HG02610 (cell line): Measurements from ENCODE around the gene ICAM3.
A peak's percentile ranks its signal among the peaks of the same experiment; 100 is the strongest.
"Not testable (repeated sequence)": the region's sequence is repeated elsewhere in the genome, so short reads cannot be mapped to it uniquely, and the experiment has no call there.

Experiments
- ATAC-seq: cut with Tn5 transposase; IDR thresholded peaks from one replicate; pipeline ENCODE4 v1.9.1; 2021; ENCODE audit warnings: mild to moderate bottlenecking, moderate library complexity; ENCODE audit not compliant: unreplicated experiment

ICAM3 gene

DNA sequence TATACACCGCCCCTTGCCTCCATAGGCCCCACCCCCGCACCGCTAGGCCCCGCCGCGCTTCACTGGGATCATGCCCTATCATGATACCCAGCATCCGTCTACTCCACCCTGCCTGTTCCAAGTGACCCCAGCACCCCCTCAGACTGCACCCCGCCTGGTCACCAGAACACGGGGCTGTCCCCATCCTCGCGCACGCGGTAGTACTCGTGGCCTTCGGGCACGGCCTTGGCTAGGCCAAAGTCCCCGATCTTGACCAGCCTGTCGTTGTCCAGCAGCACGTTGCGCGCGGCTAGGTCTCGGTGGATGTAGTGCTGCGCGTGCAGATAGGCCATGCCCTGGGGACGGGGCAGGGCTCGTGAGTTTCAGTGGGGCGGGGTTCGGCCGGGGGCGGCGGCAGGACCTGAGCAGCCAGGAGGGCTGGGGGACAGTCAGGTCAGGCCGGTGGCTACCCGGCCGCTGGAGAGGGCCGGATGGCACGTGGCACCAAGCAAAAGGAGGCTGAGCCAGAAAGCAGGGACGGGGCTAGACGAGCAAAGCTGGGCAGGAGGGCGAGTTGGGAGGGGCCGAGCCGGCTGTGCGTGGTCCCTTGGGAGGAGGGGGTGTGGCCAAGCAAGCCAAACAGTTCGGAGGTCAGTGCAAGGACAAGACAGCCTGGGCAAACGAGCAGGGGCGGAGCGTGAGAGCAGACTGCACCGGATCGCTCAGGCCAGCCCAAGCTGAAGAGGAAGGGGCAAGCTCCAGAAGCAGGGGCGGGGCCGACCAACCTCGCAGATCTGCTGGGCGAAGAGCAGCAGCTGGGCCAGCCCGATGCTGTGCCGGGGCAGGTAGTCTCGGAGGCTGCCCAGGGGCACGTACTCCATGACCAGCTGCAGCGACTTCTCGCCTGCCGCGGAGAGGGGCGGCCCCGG, 13.6 kb upstream of the ICAM3 start:
- ATAC-seq = no peak

DNA sequence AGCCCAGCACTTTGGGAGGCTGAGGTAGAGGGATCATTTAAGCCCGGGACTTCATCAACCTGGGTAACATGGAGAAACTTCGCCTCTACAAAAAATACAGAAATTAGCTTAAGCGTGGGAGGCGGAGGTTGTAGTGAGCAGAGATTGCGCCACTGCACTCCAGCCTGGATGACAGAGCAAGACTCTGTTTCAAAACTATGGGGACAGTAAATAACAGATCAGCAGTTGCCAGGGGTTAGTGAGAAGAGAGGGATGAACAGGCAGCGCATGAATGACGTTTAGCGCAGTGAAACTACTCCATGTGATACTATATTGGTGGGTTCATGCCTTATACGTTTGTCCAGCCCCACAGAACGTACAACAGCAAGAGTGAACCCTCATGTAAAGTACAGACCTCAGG, 7.1 kb upstream of the ICAM3 start:
- no peak for ATAC-seq

DNA sequence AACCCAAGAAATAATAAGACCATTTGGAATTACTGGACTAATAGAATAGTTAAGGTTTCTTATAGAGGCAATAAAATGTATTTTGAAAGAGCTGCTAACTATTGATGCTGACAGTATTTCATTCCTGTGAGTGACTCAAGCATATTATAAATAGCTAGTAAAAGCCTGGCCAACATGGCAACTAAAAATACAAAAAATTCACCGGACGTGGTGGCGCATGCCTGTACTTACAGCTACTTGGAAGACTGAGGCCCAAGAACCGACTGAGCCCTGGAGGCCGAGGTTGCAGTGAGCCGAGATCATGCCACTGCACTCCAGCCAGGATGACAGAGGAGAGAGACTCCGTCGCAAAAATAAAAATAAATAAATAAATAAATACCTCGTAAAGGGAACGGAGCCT, 5.4 kb upstream of the ICAM3 start:
- ATAC-seq = no peak

DNA sequence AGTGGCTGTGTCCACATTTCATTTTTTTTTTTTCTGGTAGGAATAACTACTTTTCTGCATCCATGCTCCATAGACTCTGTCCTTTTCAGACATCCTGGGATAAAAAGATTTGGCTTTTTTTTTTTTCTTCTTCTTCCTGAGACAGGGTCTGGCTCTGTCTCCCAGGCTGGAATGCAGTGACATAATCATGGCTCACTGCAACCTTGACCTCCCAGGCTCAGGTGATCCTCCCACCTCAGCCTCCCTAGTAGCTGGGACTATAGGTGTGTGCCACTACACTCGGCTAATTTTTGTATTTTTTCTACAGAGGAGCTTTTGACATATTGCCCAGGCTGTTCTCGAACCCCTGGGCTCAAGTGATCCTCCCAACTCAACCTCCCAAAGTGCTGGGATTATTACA, 4.1 kb upstream of the ICAM3 start:
- ATAC-seq = no peak

DNA sequence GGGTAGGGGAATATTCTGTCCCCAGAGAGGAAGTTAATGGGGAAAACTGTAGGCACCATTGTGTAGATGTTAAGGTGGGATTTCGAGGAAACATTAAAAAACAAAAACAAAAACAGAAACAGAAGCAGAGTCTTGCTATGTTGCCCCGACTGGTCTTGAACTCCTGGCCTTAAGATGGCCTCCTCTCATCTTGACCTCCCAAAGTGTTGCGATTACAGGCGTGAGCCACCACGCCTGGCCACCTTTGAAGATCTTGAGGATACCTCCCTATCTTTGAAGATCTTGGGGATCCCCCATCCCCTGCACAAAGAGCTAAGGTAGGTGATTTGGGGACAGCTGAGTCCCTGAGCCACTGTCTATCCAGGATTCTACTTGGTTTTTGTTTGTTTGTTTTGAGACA, 553 bp upstream of the ICAM3 start:
- ATAC-seq = no peak

DNA sequence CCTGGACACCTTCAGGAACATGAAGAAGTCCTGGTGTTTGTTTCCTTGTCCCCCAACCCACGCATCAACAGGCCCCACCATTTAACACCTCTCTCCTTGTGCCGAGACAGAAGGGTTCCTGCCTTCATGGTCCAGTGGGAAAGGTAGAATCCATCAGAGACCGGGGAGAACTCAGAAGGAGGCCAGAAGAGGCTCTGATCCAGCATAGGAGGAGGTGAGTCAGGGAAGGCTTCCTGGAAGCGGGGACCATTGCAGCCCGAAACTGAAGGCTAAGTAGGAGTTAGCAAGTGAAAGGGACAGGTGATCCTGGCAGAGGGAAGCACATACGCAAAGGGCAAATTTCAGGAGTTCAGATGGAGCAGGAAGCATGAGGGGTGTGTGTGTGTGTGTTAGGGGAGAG, 484 bp downstream of the ICAM3 start:
- ATAC-seq = no peak

DNA sequence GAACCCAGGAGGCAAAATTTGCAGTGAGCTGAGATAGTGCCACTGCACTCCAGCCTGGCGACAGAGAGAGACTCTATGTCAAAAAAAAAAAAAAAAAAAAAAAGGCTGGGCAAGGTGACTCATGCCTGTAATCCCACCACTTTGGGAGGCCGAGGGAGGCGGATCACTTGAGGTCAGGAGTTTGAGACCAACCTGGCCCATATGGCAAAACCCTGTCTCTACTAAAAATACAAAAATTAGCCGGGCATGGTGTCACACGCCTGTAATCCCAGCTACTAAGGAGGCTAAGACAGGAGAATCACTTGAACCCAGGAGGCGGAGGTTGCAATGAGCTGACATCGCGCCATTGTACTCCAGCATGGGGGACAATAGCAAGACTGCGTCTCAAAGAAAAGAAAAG, 2.7 kb downstream of the ICAM3 start:
- ATAC-seq = not testable (repeated sequence)

DNA sequence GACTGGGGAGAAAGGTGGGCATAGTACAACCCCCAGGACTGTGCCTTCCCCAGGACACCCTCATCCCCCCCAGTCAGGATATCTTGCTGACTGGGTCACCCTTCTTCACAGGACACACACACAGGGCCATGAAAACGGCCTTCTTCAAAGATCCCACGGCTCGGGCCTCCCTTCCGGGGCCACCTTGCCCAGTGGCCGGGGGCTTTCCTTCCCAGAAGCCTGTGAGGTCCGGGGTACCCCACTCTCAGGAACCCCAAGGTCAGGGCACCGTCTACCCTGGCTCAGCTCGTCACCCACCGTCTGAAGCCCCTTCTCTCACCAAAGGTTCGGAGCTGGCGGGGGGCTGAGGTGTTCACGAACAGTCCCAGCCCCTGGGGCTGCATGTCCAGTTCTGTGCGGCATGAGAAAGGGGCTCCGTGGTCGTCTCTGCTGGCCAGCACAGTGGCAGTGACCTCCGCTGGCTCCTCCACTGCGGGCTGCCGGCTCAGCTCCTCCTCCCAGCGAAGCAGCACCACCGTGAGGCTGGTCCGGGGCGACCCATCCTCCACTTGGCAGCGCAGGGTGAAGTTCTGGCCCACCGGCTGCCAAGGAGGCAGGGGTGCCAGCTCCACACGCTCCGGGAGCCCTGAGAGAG, 4.0 kb downstream of the ICAM3 start:
- no peak for ATAC-seq

DNA sequence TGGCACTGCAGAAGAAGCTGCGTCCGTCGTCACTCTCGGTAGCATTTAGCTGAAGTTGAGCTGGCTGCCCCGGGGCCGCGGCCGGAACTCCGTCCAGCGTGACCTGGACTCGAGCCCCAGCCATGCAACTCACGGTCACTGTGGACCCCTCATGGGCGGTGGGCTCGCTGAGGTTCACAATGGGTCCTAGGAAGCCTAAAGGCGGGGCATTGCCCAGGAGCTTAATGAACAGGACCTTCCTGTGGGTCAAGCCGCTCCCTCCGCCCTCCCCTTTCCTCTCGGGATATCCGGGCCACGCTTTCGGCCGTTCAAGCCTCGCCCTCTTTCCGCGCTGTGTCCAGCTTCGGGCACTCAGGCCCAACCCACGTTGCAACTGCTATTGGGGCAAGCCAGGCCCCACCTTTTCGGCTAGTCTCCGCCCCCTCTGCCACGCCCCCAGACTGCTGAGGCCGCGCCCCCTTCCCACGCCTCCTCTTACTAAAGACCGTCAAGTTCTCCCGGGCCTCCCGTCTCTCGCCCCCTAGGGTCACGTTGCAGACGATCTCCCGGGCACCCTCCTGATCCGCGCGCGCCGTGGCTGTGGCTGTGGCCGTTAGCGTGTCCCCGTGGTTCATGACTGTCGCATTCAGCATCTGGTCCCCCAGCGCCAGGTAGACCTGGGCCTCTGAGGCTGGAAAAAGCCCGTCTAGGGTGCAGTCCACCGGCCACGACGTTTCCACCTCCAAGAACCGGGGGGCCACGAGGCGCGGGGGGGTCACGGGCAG, 4.7 kb downstream of the ICAM3 start:
- no peak for ATAC-seq

DNA sequence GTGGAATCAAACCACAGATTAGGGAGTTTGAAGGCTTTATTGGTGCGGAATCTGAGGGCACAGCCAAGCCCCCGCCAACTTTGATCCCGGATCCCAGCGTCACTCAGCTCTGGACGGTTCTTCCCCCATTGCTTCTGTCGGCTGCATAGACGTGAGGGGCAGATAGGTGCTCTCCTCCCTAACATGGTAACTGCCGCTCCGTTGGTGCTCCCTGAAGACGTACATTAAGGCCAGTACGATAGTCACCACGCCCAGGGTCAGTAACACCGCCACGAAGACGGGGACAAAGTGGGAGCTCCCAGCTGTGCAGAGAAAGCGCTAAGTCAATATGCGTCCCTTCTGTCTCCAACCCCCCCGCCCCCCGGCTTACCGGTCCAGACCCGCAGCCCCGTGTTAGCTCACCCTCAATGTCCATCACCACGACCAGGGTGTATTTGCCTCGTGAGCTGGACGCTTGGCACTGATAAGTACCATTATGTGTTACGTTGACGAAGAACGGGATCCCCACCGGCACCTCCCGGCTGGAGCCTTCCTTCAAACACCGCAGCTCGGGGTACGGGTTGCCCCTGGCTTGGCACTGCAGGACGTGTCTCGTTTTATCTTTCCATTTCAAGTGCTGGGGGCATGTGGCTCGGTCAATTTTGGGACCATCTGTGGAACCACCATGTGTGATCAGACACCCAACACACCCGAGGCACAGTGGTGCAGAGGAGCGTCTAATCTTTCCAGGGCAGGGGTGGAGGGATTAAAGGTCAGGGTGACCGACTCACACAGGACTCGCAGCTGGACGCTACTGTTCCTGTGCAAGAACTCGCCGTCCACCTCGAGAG, 5.5 kb downstream of the ICAM3 start:
- ATAC-seq = no peak

DNA sequence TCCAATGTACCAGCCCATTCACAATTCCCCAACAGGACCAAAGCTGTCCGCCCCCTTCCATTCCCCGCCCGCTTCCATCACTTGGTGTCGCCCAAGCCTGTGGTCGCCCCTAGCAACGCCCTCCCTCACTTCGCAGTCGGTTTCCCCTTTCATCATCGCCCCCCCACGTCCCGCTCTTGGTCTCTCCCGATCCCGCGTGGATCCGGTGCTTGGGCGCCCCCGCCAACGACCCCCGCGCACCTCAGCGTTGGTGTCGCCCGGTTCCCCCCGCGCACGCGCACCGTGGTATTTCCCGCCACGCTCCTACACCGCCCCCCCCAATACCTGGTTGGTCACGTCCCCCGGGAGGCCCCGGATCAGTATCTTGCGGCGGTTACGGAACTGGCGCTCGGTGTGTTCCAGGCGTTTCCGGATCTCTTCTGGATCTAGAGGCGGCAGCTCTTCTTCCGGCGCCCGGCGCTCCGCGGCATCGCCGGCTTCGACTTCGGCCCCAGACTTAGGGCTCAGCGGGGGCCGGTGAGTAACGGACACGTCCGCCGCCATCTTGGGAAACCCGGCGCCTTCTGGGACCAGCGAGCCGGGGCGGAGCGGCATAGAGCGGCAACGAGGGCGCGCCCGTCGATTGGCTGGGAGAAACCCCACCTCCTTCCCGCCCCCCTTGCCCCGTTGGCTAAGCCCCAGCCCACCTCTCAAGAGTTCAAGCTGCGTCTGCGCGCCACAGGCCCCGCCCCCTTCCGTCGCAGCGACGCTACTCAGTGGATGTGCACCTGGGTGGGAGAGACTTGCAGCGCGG, 6.3 kb downstream of the ICAM3 start, which contains the start of gene RAVER1:
RAVER1 (minus strand) TSS at position 565 of the 793 bp plus-strand sequence; CDS start at position 543, 22 bp downstream.
- ATAC-seq = peak; percentile 84

DNA sequence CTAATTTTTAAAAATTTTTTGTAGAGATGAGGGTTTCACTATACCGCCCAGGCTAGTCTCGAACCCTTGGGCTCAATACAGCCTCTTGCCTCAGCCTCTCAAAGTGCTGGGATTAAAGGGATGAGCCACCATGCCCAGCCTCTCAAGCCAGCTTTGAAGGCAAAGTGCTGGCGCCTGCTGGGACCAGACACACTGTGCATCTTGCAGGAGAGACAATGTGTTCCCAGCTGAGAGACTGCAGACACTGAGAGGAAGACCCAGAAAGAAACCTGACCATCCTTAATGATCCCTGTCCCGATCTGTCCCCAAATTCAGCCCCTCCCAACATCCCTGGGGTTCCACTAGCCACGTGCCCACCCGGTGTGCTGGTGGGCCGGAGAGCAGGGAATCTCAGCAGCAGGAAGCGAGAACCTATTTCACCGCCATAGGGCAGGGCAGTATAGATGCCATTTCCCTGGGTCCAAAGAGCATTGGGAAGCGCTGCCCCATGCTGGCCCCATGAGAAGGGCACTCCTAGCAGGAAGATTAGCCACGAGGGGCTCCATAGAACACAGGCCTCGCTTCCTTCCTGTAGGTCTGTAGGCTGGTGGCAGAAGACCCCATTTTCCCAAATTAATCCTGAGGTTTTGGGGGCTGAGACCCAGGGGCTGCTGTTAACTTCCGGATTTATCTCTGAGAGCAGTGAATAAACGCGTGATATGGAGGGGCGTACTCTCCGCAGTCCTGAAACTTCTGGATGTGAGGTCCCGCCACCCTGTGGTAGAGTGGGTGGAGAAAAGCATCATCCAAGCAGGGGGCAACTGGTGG, 7.1 kb downstream of the ICAM3 start:
- no peak for ATAC-seq

DNA sequence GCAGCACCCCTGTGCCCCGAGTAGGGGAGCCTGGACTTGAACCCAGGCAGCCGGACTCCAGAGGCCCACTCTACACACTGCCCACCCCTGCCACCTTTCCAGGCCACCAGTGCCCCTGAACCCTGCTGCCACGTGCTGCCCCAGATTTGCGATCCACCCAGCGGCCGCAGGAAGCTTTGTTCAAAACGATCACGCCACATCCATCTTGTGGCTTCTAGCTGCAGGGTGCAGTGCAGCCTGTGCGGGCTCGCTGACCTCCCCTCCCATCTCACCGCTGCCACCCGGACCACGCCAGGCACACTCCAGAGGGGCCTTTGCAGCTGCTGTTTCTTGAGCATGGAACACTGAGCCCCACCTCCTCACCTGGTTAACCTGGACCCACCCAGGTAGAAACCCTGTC, 9.9 kb downstream of the ICAM3 start:
- ATAC-seq = no peak

DNA sequence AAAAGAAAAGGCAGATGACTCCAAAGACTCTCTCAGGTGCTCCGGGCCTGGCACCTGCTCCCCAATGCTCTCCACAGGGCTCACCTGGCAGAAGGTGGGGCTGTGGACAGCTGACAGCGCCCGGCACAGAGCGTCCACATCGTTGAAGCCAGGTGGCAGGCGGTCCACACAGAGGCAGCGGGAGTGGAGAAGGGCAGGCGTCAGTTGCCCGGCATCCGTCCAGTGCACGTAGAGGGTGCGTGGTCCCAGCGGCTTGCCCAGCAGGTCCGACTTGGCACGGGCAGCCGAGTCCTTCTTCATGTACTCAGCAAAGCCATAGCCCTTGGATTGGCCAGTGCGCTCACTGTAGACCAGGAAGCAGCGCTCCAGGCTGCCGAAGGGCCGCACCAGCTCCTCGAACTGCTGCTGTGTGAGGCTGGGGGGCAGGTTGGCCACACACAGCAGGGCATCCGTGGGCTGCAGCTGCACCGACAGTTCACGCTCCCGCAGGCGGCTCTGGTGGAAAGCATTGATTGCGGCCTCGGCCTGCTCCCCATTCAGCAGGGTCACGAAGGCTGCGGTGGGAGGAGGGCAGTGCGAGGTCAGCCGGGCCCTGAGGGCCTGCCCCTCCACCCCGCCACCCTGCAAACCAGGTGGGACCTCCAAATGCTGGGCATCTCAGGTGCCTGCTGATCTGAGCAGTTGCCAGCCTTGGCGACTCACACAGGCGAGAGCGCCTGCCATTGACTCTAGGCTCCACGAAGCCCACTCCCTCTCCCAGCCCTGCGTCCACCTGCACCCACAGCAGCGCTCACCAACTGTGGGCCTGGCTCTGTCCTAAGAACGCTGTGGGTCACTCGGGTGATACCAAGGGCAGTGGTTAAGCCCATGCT, 10.6 kb downstream of the ICAM3 start:
- no peak for ATAC-seq

DNA sequence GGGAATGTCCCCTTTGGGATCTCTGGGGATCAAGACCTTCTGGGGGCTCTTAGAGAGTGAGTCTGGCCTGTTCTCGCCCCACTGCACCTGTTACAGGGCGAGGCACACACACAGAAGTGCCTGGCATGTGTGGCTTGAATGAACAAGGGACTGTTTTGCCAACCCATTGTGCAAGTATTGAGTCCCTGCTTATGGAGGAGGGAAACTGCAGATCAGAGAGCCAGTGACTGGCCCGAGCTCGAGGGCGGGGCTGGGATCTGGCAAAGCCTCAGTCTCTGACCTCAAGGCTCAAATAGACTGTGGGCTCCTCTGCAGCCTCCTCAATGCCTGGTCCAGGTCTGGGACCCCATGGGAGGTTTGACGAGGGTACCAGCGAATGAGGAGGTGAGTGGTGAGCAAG, 11.6 kb downstream of the ICAM3 start:
- ATAC-seq = no peak

DNA sequence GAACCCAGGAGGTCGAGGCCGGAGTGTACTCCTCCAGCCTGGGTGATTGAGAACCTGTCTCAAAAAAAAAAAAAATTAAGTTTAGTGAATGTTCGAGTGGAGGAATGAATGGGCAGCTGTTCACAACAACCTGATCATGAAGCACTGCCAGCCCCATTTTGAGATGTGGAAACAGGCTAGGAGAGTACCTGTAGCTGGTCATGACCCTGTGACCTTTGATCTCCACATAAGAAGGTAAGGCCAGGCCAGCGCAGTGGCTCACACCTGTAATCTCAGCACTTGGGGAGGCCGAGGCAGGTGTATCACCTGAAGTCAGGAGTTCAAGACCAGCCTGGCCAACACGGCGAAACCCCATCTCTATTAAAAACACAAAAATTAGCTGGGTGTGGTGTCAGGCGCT, 13.7 kb downstream of the ICAM3 start:
- no peak for ATAC-seq

DNA sequence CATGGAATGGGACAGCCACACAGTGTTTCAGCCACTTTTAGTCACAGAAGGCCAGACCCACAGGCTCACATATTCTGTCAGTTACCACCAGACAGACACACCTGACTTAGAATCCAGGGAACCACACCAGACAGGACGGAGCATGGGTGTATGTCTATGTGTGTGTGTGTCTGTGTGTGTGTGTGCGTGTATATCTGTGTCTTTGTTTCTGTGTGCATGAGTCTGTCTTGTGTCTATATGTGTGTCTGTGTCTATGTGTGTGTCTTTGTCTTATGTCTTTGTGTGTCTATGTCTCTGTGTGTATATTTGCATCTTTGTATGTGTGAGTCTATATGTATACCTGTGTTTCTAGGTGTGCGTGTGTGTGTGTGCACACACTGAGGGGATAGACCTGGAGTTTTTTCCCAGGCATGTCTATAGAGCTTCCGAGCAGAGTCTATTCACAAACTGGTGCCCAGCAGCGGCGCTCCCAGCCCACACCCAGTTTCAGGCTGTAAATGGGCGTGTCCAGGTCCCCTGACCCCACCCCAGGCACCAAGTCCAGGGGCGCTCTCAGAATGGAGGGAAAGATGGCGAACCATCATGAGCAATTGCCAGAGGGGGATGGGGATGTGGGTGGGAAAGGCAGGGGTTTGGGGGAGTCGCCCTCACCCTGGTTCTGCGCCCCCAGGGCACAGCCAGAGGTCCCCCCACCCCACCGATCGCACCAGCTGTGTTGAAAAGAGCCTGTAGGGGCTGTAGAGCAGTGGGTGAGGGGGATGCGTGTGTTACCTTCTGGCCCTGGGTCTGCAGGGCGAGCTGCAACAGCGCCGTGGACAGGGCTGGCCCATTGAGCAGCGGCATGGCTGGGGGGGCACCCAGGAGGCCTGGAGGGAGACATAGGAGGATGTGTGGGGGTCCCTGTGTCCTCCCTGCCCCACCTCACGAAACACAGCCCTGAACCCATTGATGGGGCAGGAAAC, 17.3 kb downstream of the ICAM3 start:
- no peak for ATAC-seq
